OCI-LY7 (cell line): ENCODE results near the gene PRRT1B. TPM values are rescaled to one million over a fixed set of nuclear protein-coding genes. Genes with fewer than 3 reads are reported as not detected.

Experiments
- BruUV-seq: library from RNA; stranded (reverse); fragments of 400-500 nt; replicated peaks from 2 replicates; lab custom pipeline; 2021; lab: Mats Ljungman, UMichigan
- CTCF ChIA-PET: fragments of 300-600 bp; sonication (Branson Sonifier 250); formaldehyde crosslinking; loops from one replicate; lab custom pipeline; 2022; ENCODE audit warnings: antibody characterized with exemption; ENCODE audit not compliant: unreplicated experiment; lab: Charles Lee
- POLR2A ChIA-PET: fragments of 300-600 bp; sonication (Branson Sonifier 250); formaldehyde crosslinking; loops from one replicate; lab custom pipeline; 2022; ENCODE audit warnings: antibody characterized with exemption; lab: Charles Lee
- DNase-seq: peaks from one replicate; pipeline ENCODE4 v3.0.0-alpha.2; 2015; ENCODE audit warnings: low spot score
- H2AFZ ChIP-seq: fragments of 200-600 bp; sonication (generic), shearing (Covaris generic); 2 replicates; pipeline ENCODE4 v1.6.1; 2014; ENCODE audit warnings: mild to moderate bottlenecking, antibody characterized with exemption, low read length, moderate library complexity
- H3K27ac ChIP-seq: fragments of 200-600 bp; sonication (generic); 2 replicates; pipeline ENCODE4 v1.5.1; 2014; ENCODE audit warnings: mixed run types, low read depth, mild to moderate bottlenecking, moderate library complexity, low read length, inconsistent platforms; ENCODE audit not compliant: poor library complexity, severe bottlenecking
- H3K36me3 ChIP-seq: fragments of 200-600 bp; sonication (generic); 2 replicates; pipeline ENCODE4 v1.6.1; 2014; ENCODE audit warnings: mild to moderate bottlenecking, antibody characterized with exemption, low read length, moderate library complexity, mixed read lengths; ENCODE audit not compliant: insufficient read depth
- H3K4me1 ChIP-seq: fragments of 200-600 bp; sonication (generic); 2 replicates; pipeline ENCODE4 v1.5.1; 2014; ENCODE audit warnings: mild to moderate bottlenecking, low read length; ENCODE audit not compliant: insufficient read depth, poor library complexity, severe bottlenecking
- H3K4me2 ChIP-seq: fragments of 200-600 bp; sonication (generic); 2 replicates; pipeline ENCODE4 v1.6.1; 2014; ENCODE audit warnings: mild to moderate bottlenecking, low read length
- H3K4me3 ChIP-seq: fragments of 200-600 bp; sonication (generic); 2 replicates; pipeline ENCODE4 v1.5.1; 2014; ENCODE audit warnings: mild to moderate bottlenecking, low read depth, low read length; ENCODE audit not compliant: poor library complexity, severe bottlenecking
- H3K79me2 ChIP-seq: fragments of 200-600 bp; sonication (generic); 2 replicates; pipeline ENCODE4 v1.6.1; 2016; ENCODE audit warnings: low read depth, mild to moderate bottlenecking, low read length, moderate library complexity, mixed read lengths; ENCODE audit not compliant: insufficient read depth
- H3K9me2 ChIP-seq: fragments of 200-600 bp; sonication (generic); 2 replicates; pipeline ENCODE4 v1.6.1; 2016; ENCODE audit warnings: mild to moderate bottlenecking, low read length, mixed read lengths; ENCODE audit not compliant: insufficient read depth
- H3K9me3 ChIP-seq: fragments of 200-600 bp; sonication (generic); 2 replicates; pipeline ENCODE4 v1.6.1; 2014; ENCODE audit warnings: mild to moderate bottlenecking, mixed run types, low read length, mixed read lengths
- H4K20me1 ChIP-seq: fragments of 200-600 bp; sonication (generic); 2 replicates; pipeline ENCODE4 v1.6.1; 2014; ENCODE audit warnings: mild to moderate bottlenecking, antibody characterized with exemption, low read length, moderate library complexity, mixed read lengths; ENCODE audit not compliant: insufficient read depth
- EZH2phosphoT487 ChIP-seq: fragments of 200-600 bp; sonication (generic); IDR thresholded peaks from 2 replicates; pipeline ENCODE4 v1.6.1; 2018; ENCODE audit warnings: low read depth, borderline replicate concordance, mild to moderate bottlenecking, mixed run types, antibody characterized with exemption, low read length, moderate library complexity, mixed read lengths
- intact Hi-C: fragments of 100-400 bp; cut with micrococcal nuclease; formaldehyde crosslinking; loops from one replicate; pipeline ENCODE4 v1.10.0; 2022; ENCODE audit not compliant: unreplicated experiment
- total RNA-seq, 2 experiments: library from RNA; depleted of rRNA in 1 of 2; stranded (reverse); fragments of >200 nt in 1 of 2; shearing (Covaris generic) in 1 of 2; gene quantifications; 2 replicates each; pipeline ENCODE4 v1.2.3, GENCODE V29; 2014 to 2022
- TF ChIP-seq, protein P1 (sequence below): fragments of 200-600 bp; sonication (generic); conservative IDR thresholded peaks from 2 replicates; pipeline ENCODE4 v1.5.1; 2014; ENCODE audit warnings: mild to moderate bottlenecking, antibody characterized with exemption, low read length, moderate library complexity, mixed read lengths

The PRRT1B gene
- total RNA-seq, 2 experiments from 2014 or later: not detected

DNA sequence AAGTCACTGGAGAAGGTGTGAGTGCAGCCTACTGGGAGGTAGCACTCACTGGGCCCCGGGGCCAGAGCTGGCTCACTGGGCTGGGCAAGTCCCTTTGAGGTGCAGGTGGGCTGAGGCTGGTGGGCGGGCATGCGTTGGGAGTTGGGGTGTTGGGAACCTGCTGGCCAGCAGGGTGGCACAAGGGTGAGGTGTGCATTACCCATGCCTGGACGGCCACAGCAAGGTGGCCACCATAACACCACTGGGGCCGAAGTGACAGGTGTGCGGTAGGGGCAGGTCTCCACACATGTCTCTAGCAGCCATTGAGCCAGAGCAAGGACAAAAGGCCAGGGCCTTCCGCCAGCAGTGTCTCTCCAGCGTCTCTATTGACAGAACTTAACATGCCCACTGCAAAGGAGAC is 22.6 kb downstream of the PRRT1B start:
- TF ChIP-seq, protein P1, sequence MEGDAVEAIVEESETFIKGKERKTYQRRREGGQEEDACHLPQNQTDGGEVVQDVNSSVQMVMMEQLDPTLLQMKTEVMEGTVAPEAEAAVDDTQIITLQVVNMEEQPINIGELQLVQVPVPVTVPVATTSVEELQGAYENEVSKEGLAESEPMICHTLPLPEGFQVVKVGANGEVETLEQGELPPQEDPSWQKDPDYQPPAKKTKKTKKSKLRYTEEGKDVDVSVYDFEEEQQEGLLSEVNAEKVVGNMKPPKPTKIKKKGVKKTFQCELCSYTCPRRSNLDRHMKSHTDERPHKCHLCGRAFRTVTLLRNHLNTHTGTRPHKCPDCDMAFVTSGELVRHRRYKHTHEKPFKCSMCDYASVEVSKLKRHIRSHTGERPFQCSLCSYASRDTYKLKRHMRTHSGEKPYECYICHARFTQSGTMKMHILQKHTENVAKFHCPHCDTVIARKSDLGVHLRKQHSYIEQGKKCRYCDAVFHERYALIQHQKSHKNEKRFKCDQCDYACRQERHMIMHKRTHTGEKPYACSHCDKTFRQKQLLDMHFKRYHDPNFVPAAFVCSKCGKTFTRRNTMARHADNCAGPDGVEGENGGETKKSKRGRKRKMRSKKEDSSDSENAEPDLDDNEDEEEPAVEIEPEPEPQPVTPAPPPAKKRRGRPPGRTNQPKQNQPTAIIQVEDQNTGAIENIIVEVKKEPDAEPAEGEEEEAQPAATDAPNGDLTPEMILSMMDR: no peak
- TF ChIP-seq EZH2phosphoT487: no peak
- H2AFZ ChIP-seq: no peak overlapping the region
- no peaks in the 10 kb centered on the region for H4K20me1 ChIP-seq
- intact Hi-C loops: no loop called here
- DNase-seq: no peak
- no peak overlapping the region for H3K4me2 ChIP-seq
- H3K9me2 ChIP-seq: no peaks in the 10 kb centered on the region
- H3K79me2 ChIP-seq: no peaks in the 10 kb centered on the region
- ChIA-PET POLR2A (interaction anchor here (0.7 kb wide), 1 partner anchor 18 kb away, joined by 3 read pairs; no protein-coding TSS in a partner anchor), CTCF (no interaction called here)
- peaks cover 60% of the 10 kb centered on the region for H3K36me3 ChIP-seq
- BruUV-seq: no TSS peak
- H3K4me1 ChIP-seq: no peaks in the 10 kb centered on the region
- no peak overlapping the region for H3K4me3 ChIP-seq
- no peak overlapping the region for H3K27ac ChIP-seq
- H3K9me3 ChIP-seq: no peaks in the 10 kb centered on the region; the same call in 1 of the 2 replicates

DNA sequence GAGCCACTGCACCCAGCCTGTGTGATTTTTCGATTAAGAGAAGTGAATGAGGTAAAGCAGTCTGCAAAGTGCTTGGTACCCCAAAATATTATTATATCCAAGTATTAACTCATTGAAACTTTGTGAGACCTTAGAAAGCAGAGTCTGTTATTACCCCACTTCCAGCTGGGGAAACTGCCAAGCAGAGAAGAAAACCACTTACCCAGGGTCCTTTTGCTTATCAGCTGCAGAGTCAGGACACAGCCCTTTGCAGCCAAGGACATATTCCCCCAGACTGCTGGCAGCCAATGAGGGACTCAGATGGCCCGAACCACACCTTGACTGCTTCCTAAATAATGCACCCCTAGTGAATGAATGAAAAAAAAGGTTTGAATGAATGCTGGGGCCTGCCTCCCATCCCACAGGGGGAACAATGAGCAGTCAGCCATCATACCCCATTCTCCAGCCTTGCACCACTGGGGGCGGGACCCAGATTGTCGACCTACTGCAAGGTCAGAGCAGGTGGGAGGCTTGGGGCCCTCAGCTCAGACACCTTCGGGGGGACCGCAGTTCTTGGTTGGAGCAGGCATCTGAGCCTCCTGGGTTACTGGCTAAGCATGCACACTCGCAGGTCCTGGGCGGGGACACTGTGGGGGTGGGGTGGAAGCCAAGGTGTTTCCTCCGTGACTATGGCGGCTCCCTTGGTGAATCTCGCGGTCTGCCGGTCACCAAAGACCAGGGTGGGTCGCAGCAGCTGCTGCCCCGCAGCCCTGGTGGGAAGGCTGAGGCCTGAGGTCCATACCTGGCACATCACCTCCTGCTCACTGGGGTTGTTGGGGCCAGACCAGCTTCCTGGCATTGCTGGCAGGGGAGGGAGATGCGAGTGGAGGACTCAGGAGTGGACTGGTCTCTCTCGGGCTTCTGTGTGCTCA is 29.7 kb downstream of the PRRT1B start:
- Histone ChIP-seq H3K4me3 (no peak overlapping the region), H3K9me3 (no peaks in the 10 kb centered on the region), H3K36me3 (peaks cover 94% of the 10 kb centered on the region), H2AFZ (no peak overlapping the region), H3K4me1 (peaks cover 9% of the 10 kb centered on the region), H3K27ac (no peak overlapping the region), H3K79me2 (no peaks in the 10 kb centered on the region), H3K4me2 (no peak overlapping the region), H3K9me2 (no peaks in the 10 kb centered on the region), H4K20me1 (no peaks in the 10 kb centered on the region)
- TF ChIP-seq, protein P1: no peak
- no peak for TF ChIP-seq EZH2phosphoT487
- CTCF ChIA-PET: no interaction called here
- no TSS peak for BruUV-seq
- intact Hi-C loops: no loop called here
- POLR2A ChIA-PET: interaction anchor here (0.7 kb wide), 1 partner anchor 28 kb away, joined by 3 read pairs; no protein-coding TSS in a partner anchor
- DNase-seq: no peak
